GM18499 (cell line): Measurements from ENCODE around the gene RPP25.
"Not testable (repeated sequence)": the region's sequence is repeated elsewhere in the genome, so short reads cannot be mapped to it uniquely, and the experiment has no call there.

Experiments used
- ATAC-seq: cut with Tn5 transposase; IDR thresholded peaks from one replicate; pipeline ENCODE4 v1.9.1; 2021; ENCODE audit warnings: moderate number of reproducible peaks; ENCODE audit not compliant: insufficient read depth, unreplicated experiment

Gene RPP25

DNA sequence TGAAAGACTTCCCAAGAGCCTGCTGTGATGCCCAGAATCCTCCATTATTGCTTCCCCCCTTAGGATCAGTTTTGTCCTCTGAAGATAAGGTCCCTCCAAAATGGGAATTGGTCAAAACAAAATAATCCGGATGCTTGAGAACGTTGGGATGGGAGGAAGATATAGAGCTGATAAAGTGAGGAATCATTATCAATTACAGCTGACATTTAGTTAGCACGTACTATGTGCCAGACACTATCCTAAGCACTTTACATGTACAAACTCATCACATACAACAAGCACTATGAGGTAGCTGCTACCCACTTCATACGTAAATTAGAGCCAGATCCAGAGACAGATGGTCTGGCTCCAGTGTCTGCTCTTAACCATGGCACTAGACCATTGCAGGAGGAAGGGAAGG is 6.6 kb upstream of the RPP25 start:
- ATAC-seq: no peak

DNA sequence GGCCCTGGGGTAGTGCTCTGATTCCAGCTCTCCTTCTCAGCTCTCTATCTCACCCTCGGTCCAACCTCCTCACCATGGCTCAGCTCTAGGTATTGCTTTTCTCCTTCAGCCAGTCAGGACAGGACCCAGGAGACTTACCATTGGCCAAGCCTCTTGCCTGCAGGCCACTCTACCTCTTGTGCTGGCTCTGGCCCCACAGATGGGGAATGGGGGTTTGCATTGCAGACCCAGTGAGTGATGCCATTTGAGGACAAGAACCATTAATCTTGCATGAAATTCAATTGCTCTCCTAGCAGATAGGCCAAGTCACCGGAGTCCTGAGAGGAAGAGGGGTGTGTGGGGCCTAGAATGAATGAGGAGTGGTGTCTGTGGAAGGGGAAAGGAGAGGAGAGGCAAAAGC is 6.1 kb upstream of the RPP25 start:
- ATAC-seq: no peak

DNA sequence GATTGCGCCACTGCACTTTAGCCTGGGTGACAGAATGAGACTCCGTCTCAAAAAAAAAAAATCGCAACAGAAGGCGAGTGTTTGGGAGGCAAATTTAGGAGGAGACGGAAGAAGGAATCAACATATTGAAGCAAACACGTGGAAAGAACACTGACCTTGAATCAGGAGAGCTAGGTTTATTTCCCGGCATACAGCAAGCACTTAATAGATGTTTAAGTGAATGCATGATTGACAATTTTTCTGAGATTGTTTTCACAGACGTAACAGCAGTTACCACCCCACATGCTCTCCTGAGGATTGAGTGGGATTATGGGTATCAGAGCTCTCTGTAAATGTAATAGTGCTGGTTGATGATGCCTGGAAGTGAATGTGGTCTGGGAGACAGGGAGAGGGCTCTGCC is 5.6 kb upstream of the RPP25 start:
- ATAC-seq: no peak

DNA sequence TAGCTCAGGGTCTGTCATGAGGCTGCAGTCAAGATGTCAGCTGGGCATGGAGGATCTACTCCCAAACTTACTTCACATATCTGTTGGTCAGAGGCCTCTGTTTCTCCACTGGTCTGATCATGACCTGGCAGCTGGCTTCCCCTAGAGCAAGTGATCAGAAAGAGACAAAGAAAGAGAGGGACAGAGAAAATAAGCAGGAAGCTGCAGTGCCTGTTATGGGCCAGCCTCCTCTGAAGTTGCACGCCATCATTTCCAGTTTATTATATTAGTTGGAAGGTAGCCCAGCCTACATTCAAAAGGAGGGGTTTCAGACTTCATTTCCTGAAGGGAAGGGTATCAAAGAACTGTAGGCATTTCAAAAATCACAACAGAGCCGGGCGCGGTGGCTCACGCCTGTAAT is 5.0 kb upstream of the RPP25 start:
- ATAC-seq: no peak

DNA sequence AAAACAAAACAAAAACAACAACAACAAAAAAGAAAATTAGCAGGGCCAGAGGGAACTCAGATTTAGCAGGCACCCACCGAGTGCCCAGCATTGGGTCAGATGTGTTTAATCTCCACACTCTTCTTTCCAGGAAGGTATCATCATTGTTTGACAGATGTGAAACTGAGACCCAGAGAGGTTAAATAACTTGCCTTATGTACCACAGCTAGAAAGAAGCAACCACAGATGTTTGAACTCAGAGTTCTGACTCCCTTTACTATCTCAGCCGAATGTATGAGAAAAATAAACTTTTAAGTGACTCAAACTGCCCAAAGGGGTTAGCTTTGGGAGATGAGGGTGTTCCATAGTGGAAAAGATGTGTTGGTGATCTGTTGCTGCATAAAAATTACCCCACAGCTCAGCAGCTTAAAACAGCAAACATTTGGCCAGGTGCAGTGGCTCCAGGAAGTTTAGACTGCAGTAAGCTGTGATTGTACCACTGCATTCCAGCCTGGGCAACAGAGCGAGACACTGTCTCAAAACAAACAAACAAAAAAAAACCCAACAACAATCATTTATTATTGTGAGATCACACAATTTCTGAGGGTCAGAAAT is 4.5 kb upstream of the RPP25 start:
- no peak for ATAC-seq

DNA sequence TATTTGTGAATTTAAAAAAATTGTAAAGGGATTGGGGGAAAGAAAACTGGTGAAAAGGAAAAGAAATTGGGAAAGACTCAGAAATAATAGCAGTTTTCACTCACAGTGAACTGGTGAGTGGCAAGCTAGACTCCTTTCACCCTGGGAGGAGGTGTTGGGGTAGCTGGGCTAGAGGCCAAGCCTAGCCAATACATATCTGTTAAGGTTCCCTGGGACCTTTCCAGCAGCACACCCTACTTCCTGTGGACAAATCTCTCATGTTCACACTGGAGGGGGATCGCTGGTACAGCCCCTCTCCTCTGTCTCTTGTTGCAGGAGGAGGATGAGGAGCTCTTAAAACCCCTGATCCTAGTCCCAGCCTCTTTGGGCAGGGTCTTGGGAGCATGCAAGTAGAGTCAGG is 3.7 kb upstream of the RPP25 start:
- no peak for ATAC-seq

DNA sequence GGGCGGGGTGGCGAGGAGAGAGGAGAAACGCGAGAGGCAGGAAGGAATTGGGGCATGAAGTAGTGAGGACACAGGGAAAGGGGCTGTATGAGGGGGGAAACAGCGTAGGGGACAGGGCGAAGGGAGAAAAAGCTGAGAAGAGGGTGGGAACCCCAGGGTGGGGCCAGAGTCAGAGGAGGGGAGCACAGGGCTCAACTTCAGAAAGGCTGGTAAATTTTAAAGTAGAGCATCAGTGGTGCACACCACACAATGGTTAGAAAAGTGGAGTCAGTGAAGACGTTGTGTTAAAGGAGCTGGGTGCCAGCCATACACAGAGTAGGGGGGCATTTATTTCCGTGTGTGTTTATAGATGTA is 3.0 kb upstream of the RPP25 start:
- ATAC-seq: no peak

DNA sequence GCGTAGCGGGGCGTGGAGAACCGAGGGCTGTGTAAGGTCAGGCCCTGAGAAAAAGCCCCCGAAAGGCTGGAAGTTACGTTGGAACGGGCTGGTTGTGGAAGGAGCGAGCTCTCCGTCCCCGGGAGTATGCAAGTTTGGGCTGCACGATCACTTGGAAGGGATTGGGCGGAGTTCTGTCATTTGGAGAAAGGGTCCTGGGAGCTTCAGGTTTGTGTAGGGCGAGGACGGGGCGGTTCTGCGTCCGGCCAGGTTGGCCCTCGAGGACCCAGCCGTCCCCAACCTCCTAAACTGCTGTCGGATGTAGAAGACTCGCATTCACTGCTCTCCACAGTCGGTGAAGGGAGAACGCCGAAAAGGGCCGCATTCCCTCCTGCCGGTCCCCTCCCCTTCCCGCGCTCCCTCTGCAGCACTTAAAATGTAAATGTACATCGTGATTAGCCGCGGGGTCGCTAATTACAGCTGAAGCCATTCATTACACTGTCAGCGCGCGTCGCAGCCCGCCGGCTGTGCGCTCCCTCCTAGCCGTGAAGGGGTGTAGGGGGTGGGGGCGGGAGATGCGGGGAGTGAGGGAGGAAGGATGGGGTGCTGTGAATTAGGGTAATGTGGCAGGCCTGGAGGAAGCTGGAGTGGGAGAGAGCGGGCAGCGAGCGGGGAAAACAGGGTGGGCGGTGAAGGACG is 2.5 kb upstream of the RPP25 start:
- no peak for ATAC-seq

DNA sequence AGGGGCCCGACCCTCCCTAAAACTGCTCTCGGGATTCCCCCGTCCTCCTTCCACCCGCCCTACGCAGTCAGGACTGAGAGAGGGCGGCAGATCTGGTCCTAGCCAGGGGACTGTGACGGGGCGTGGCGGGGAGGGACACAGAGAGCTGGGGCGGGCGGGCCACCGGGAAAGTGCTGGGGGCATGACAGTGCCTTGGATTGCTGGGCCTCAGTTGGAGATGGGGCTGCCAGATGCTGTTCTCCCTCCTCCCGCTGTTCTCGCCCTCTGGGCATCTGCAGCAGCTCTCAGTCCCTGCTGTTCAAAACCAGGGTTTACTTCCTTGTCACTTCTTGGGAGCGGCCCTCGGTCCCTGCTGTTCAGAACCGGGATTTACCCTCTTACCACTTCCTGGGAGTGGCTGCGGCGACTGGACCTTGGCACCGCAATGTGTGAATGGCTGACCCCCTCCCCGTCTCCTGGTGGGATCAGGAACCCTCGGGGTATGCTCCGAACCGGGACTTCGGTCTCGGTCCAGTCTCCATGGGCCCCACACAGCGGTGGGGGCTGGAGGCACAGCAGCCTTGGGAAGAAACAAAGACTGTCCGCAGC is 1.8 kb upstream of the RPP25 start:
- ATAC-seq: no peak

DNA sequence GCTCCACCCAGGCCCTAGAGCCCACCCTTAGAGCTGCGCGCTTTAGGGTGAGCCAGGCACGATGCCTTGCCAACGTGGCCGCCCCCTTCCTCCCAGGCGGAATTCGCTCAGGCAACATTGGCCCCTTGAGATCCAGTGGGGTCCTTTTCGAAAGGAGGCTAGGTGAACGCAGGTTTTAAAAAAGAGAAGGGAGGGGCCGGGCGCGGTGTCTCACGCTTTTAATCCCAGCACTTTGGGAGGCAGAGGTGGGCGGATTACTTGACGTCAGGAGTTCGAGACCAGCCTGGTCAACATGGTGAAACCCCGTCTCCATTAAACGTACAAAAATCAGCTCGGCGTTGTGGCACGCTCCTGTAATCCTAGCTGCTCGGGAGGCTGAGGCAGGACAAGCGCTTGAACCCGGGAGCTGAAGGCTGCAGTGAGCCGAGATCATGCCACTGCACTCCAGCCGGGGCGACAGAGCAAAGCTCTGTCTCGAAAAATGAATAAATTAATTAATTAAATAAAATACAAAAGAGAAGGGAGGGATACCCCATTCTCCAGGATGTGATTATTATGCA is 984 bp upstream of the RPP25 start:
- no peak for ATAC-seq

DNA sequence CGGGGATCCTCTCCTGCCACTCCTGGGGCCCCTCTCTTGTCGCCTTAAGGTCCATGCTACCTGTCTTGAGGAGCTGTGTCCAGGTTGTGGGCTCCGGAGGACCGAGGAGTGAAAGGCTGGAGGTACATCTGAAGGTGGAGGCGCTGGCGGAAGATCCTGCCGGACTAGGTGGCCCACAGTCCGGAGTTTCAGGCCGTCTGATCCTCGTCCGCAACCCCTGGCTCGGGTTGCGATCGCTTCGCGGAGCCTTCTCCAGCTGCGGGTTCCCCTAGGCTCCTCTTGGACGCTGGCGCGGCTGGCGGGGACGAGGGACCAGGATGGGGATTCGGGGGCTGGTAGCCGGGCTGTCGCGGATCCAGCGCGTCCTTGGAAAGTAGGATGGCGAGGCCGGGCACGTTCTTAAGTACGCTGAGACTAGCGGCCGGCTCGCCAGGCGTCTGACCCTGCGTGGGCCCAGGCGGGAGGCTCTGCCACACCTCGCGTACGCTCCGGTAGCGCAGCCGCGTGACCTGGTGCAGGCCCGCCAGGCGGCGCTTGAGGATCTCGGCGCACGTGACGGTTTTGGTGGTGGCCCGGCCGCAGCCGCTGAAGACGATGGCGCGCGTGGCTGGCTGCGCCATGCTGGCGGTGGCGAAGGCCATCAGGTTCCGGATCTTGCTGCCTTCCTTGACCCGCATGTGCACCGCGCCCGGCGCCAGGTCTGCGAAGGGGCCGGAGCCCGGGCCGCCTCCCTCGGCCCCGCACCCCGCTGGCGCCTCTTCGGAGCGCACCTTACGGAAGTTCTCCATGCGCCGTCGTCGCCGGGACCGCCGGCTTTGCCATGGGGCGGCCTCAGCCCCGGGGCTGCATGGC is 550 bp downstream of the RPP25 start:
- ATAC-seq: no peak

DNA sequence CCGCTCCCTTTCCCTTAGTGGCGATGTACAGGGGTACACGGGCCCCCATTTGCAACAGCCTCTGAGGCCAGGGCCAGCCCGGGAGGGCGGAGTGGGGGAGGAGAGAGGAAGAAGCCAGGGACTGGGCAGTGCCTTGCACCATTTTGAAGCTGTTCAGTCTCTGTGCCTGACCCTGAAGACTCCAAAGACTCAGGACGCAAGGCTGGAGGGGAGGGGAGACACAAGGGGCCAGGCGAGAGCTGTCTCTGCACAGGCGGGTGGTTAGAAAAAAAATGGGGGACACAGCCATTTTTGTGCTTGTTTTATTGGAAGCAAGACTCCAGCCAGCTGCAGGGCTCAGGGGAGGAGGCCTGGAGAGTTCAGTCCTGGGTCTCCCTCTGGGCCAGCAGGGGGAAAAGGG is 1.6 kb downstream of the RPP25 start:
- ATAC-seq: no peak

DNA sequence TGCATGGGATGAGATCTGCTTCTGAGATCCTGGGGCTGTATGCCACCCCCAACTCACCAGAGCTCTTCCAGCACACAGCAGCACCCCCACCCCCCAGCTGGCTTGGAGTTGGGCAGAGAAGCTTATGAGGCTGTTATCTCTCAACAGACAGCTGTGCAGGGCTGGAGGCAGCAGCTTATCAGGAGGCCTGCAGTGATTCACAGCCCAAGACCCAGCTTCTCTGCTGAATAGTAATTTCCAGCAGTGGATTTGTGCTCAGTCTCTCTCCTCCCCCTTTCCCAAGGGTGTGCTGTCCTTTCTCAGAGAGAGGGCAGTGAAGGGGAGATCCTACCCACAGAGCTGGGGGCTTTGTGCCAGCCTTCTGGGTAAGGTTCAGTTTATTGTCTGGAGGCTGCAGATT is 2.1 kb downstream of the RPP25 start:
- no peak for ATAC-seq

DNA sequence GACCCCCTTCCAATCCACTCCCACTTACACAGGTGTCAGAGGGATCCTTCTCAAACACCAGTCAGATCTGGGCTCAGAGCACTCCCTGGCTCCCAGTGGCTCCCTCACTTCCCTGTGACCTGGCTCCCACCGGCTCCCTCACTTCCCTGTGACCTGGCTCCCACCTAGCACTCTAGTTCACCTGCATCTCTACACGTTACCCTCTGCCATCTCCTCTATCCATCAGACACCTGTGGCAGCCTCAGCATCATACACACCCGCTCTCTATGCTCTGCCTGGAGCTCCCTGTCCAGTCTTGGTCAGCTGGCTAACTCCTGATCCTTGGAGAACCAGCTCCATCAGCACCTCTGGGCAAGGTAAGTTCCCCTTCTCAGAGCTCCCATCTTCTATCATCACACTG is 5.6 kb downstream of the RPP25 start:
- no peak for ATAC-seq

DNA sequence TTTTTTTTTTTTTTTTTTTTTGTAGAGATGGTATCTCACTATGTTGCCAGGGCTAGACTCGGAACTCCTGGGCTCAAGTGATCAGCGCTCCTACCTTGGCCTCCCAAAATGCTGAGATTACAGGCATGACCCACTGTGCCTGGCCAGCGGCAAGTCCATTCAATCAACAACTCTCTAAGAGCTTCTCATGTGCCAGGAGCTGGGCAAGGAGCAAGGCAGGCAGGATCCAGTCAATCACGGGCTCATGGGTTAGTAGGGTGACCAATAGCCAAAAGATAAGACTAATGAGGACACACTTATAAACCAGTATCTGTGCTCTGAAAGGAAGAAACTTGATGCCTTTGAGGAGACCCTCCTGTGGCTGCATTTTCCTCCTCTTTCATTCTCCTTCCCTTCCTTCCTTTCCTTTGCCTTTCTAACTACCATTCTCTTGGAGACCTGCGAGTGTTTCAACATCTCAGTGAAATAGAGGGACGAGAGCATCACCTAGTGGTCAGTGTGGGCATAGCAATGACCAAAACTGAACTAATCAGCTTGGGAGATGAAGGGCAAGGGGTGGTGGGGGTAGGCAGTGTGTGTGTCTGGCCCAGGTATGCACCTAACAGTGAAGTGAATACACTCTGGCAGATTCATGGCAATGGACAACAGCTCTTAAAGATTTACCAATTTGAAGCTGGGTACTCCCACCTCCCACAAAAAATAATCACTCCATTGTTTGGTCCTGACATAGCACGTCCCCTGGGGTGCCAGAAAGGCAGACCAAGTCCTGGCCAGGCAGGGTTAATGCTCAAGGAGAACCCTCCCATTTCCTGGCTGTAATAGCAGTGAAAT is 6.3 kb downstream of the RPP25 start:
- ATAC-seq: no peak

DNA sequence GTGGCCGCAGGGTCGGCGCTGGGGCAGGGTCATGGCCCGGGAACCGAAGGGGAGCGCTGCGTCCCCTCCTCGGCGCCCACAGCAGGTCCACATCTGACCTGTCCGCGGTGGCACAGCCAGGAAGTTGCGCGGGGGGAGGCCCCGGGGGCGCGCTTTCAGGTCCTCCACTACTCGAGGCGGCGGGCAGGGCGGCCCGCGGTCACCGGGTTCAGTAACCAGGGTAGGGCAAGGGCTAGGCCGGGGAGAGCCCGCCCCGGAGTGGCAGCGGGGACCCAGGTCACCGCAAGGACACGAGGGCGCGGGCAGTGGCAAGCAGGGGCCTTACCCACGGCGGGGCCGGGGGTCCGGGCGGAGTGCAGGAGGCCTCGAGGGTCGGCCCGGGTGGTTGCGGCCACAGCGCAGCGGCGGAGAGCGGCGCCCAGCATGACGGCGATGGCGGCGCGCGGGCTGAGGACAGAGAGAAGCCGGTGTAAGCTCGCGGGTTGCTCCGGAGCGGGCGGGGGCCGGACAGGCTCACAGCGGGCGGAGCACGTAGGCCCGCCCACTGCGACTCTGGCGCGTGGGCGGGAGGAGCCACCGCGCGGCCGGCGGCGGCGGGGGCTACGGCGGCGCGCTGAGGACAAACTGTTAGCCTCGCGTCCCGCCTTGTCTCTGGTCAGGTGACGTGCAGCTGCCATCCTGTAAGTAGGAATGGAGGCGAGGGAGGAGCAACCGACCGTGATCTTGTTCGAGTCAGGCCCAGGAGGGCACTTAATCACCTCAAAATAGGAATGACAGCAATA is 18.8 kb downstream of the RPP25 start, which contains the start of gene COX5A:
TSS of gene COX5A (minus strand) at position 484 of the 782 bp plus-strand sequence. CDS start at position 425, 59 bp downstream.
- peak; percentile 51 for ATAC-seq

DNA sequence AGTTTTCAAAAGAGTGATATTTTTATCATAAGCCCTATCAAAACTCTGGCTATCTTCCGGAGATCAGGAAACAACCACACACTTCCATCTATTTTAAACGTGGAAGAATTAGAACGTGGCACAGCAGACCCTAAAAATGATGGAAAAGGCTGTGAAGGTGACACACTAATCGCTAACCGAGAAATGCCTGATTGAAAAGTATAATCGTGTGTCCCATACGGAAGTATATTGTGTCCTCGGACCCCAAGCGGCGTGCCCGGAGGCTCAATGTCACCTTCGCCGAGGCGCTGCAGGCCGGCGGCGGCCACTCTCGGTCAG is 19.3 kb downstream of the RPP25 start:
- no peak for ATAC-seq

DNA sequence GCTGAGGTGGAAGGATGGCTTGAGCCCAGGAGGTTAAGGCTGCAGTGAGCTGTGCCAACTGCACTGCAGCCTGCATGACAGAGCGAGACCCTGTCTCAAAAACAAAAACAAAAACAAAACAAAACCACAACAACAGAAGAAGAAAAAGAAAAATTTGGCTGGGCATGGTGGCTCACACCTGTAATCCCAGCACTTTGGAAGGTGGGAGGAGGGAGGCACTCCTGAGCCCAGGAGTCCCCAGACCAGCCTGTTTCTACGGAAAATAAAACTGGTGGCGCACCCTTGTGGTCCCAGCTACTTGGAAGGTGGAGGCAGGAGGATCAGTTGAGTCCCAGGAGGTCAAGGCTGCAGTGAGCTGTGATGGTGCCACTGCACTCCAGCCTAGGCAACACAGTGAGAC is 21.4 kb downstream of the RPP25 start:
- not testable (repeated sequence) for ATAC-seq

DNA sequence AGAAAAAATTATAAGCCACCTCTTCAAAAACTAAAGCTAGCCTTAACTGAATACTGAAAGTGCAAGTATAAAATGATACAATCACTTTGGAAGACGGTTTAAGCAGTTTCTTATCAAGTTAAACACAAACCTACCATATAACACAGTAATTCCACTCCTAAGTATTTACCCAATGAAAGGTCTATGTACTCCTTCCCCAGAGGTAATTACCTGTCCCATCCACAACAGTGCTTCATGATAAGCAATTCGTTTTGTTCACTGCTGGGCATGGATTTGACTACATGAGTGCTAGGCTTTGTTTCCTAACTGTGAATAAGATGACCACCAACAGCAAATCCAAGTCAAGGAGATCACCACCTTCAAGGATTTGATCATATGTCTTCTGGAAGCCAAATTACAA is 23.0 kb downstream of the RPP25 start:
- no peak for ATAC-seq
